Endothelial cell of umbilical vein (primary cell): ENCODE results near the gene FCN2. TPM values are rescaled to one million over a fixed set of nuclear protein-coding genes. Genes with fewer than 3 reads are reported as not detected.

ENCODE experiments used
- BruUV-seq: library from RNA; stranded (reverse); fragments of 400-500 nt; replicated peaks from 2 replicates; lab custom pipeline; 2021; lab: Mats Ljungman, UMichigan
- CTCF ChIA-PET: fragments of 300-600, 350-600 bp; sonication (Branson Sonifier 250); formaldehyde crosslinking; loops from one replicate; lab custom pipeline; 2021; ENCODE audit warnings: antibody characterized with exemption, inconsistent platforms; lab: Charles Lee
- POLR2A ChIA-PET: fragments of 300-600, 350-600 bp; sonication (Branson Sonifier 250); formaldehyde crosslinking; loops from one replicate; lab custom pipeline; 2021; ENCODE audit warnings: antibody characterized with exemption, inconsistent platforms; lab: Charles Lee
- DNase-seq: peaks from one replicate; pipeline ENCODE4 v3.0.0-alpha.2; 2011; ENCODE audit warnings: low read depth, low spot score
- FAIRE-seq: peaks from 2 replicates; lab custom pipeline; 2011; peaks lifted over from hg19 to GRCh38; lab: Jason Lieb, UNC
- H2AFZ ChIP-seq: 2 replicates; pipeline ENCODE4 v1.6.0; 2012; ENCODE audit warnings: low read depth, low read length, control low read depth, inconsistent platforms
- H3K27ac ChIP-seq: 2 replicates; pipeline ENCODE4 v1.5.1; 2011; ENCODE audit warnings: low read depth, mild to moderate bottlenecking, control low read depth, low read length, moderate library complexity; ENCODE audit not compliant: insufficient read depth
- H3K27me3 ChIP-seq, 2 experiments: 2 replicates each; pipeline versions ENCODE4 v1.6.0 to v1.6.1; 2011; ENCODE audit warnings: low read length in 2 of 2, mixed read lengths in 1 of 2; ENCODE audit not compliant: control insufficient read depth in 2 of 2, insufficient read depth in 2 of 2
- H3K36me3 ChIP-seq, 2 experiments: 2 replicates in 1 of 2; 3 replicates in 1 of 2; pipeline ENCODE4 v1.5.1; 2011; ENCODE audit warnings: low read length in 2 of 2, mild to moderate bottlenecking in 1 of 2, moderate library complexity in 1 of 2; ENCODE audit not compliant: control insufficient read depth in 2 of 2, insufficient read depth in 2 of 2; ENCODE audit errors: extremely low read depth in 1 of 2
- H3K4me1 ChIP-seq: 3 replicates; pipeline ENCODE4 v1.5.1; 2011; ENCODE audit warnings: mild to moderate bottlenecking, low read length; ENCODE audit not compliant: control insufficient read depth, insufficient read depth; ENCODE audit errors: extremely low read depth
- H3K4me2 ChIP-seq: 2 replicates; pipeline ENCODE4 v1.6.1; 2011; ENCODE audit warnings: low read length, control low read depth, mixed read lengths; ENCODE audit not compliant: insufficient read depth
- H3K4me3 ChIP-seq, 3 experiments: fragments of 200-600 bp in 1 of 3; sonication (generic), shearing (Covaris generic) in 1 of 3; replicated peaks in 1 of 3; 2 replicates each; pipeline ENCODE4 v1.5.1; 2011 to 2016; ENCODE audit warnings: control low read depth in 3 of 3, low read length in 3 of 3, mild to moderate bottlenecking in 2 of 3, inconsistent platforms in 1 of 3, low read depth in 1 of 3, moderate library complexity in 1 of 3; ENCODE audit not compliant: insufficient read depth in 1 of 3
- H3K79me2 ChIP-seq: 2 replicates; pipeline ENCODE4 v1.6.0; 2012; ENCODE audit warnings: low read length, inconsistent platforms; ENCODE audit not compliant: control insufficient read depth, insufficient read depth
- H3K9ac ChIP-seq: replicated peaks from 2 replicates; pipeline ENCODE3; 2011; ENCODE audit warnings: low read length, control low read depth; ENCODE audit not compliant: insufficient read depth; ENCODE audit errors: extremely low read depth
- H3K9me1 ChIP-seq: replicated peaks from 3 replicates; pipeline ENCODE4 v1.6.0; 2011; ENCODE audit warnings: mild to moderate bottlenecking, low read length; ENCODE audit not compliant: control insufficient read depth, insufficient read depth; ENCODE audit errors: extremely low read depth
- H3K9me3 ChIP-seq: replicated peaks from 2 replicates; pipeline ENCODE4 v1.5.1; 2012; ENCODE audit warnings: low read length, inconsistent platforms; ENCODE audit not compliant: control insufficient read depth, insufficient read depth
- H4K20me1 ChIP-seq: replicated peaks from 2 replicates; pipeline ENCODE3; 2011; ENCODE audit warnings: mild to moderate bottlenecking, low read length; ENCODE audit not compliant: control insufficient read depth, insufficient read depth; ENCODE audit errors: extremely low read depth
- EZH2 ChIP-seq: IDR thresholded peaks from 2 replicates; pipeline ENCODE4 v1.6.1; 2012; ENCODE audit warnings: borderline replicate concordance, low read depth, mild to moderate bottlenecking, moderate library complexity, low read length, inconsistent platforms; ENCODE audit not compliant: severe bottlenecking
- JUN ChIP-seq: IDR thresholded peaks from 2 replicates; pipeline ENCODE4 v1.6.1; 2011; ENCODE audit warnings: borderline replicate concordance, low read depth; ENCODE audit not compliant: insufficient read length, insufficient read depth
- MYC ChIP-seq: IDR thresholded peaks from one replicate; pipeline ENCODE4 v1.6.1; 2011; ENCODE audit warnings: mild to moderate bottlenecking, low read depth, low read length
- dilution Hi-C: fragments of 300-500 bp; cut with MboI; formaldehyde crosslinking; loops from one replicate; pipeline ENCODE4 v1.15.0; 2019; ENCODE audit warnings: low sequenced_read_pairs; ENCODE audit not compliant: extremely low pct_ligation_motif_present
- intact Hi-C: fragments of 100-400 bp; cut with micrococcal nuclease; formaldehyde crosslinking; loops from one replicate; pipeline ENCODE4 v1.10.0; 2022
- polyA plus RNA-seq, 4 experiments: library from polyadenylated mRNA; depleted of rRNA in 3 of 4; stranded (reverse) in 3 of 4; unstranded in 1 of 4; fragments of >200 nt; gene quantifications; 2 replicates each; pipeline versions ENCODE4 v1.2.1 to v1.2.3, GENCODE V29; 2011 to 2012; ENCODE audit warnings: missing spikeins in 1 of 4
- total RNA-seq: library from RNA; stranded (reverse); gene quantifications from 2 replicates; pipeline ENCODE4 v1.2.3, GENCODE V29; 2021
- TF ChIP-seq, protein P1 (sequence below), 2 donors: IDR thresholded peaks; 1 replicate in 1 of 2; 2 replicates in 1 of 2; pipeline ENCODE4 v1.5.1; 2011; ENCODE audit warnings: low read length in 2 of 2, mild to moderate bottlenecking in 2 of 2, moderate library complexity in 2 of 2, control low read depth in 1 of 2, inconsistent platforms in 1 of 2, low read depth in 1 of 2; ENCODE audit not compliant: insufficient read depth in 1 of 2; ENCODE audit errors: extremely low read depth in 1 of 2

The FCN2 gene
- total and polyA plus RNA-seq, 2 donors (not counting 3 experiments of a cell fraction or from before 2014, with no cell fraction given) = not detected

DNA sequence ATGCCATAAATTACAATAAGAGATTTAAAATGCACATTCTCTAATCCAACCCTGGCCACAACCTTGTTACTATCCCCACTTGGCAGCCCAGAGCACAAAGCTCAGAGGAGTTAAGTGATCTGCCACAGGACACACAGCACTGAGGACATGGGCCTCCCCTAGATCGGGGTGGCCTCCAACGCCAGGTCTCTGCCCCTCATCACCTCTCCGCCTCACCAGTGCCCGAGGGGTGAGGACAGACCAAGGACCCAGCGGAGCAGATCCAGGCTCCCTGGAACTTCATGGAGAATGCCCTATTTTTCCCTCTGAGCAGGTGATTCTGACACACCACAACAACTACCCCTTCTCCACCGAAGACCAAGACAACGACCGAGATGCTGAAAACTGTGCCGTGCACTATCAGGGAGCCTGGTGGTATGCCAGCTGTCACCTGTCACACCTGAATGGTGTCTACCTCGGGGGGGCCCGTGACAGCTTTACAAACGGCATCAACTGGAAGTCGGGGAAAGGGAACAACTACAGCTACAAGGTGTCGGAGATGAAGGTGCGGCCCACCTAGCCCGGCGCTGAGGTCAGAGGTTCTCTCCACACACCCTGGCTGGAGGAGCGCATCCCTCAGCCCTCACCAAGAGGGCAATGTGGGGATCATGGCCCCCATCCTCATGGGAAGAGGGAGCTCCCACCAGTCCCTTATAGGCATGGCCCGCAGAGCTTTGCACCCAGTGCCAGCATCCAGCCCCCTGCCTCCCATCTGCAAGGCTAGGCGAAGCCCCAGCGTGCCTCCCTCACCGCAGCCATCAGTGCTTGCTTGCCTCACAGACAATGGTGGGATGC lies 12.5 kb upstream of the FCN2 start:
- CTCF ChIA-PET = no interaction called here
- dilution Hi-C loops = no loop called here

More for the DNA sequence above, 12.5 kb upstream of the FCN2 start:
- FAIRE-seq = no peak
- no peaks in the 10 kb centered on the region for H3K79me2 ChIP-seq
- BruUV-seq = no TSS peak
- no peaks in the 10 kb centered on the region for H3K36me3 ChIP-seq
- no peaks in the 10 kb centered on the region for H3K9me3 ChIP-seq
- H3K4me1 ChIP-seq = no peaks in the 10 kb centered on the region
- H3K4me2 ChIP-seq = no peak overlapping the region
- H3K9ac ChIP-seq = no peak overlapping the region
- DNase-seq = no peak
- intact Hi-C loops = no loop called here
- no peak overlapping the region for H3K4me3 ChIP-seq
- no peaks in the 10 kb centered on the region for H3K27me3 ChIP-seq
- no peak overlapping the region for H3K27ac ChIP-seq
- POLR2A ChIA-PET = no interaction called here
- H2AFZ ChIP-seq = no peak overlapping the region
- TF ChIP-seq, protein P1, sequence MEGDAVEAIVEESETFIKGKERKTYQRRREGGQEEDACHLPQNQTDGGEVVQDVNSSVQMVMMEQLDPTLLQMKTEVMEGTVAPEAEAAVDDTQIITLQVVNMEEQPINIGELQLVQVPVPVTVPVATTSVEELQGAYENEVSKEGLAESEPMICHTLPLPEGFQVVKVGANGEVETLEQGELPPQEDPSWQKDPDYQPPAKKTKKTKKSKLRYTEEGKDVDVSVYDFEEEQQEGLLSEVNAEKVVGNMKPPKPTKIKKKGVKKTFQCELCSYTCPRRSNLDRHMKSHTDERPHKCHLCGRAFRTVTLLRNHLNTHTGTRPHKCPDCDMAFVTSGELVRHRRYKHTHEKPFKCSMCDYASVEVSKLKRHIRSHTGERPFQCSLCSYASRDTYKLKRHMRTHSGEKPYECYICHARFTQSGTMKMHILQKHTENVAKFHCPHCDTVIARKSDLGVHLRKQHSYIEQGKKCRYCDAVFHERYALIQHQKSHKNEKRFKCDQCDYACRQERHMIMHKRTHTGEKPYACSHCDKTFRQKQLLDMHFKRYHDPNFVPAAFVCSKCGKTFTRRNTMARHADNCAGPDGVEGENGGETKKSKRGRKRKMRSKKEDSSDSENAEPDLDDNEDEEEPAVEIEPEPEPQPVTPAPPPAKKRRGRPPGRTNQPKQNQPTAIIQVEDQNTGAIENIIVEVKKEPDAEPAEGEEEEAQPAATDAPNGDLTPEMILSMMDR (IDR thresholded peaks at IDR 0.05; ENCODE audit: extremely low read depth in 1 of 2, insufficient read depth in 1 of 2, low read depth in 1 of 2, low read length in 2 of 2) = no peak
- TF ChIP-seq JUN (no peak), EZH2 (no peak), MYC (no peak)
- no peaks in the 10 kb centered on the region for H4K20me1 ChIP-seq
- no peaks in the 10 kb centered on the region for H3K9me1 ChIP-seq
